Chondrocyte (in vitro differentiated cells): ENCODE measurements around the gene NPC2. TPM values are rescaled to one million over a fixed set of nuclear protein-coding genes. Genes with fewer than 3 reads are reported as not detected.

ENCODE experiments used
- DNase-seq: peaks from one replicate; pipeline ENCODE4 v3.0.0; 2021; ENCODE audit warnings: mixed read lengths, low spot score
- H3K27ac Mint-ChIP-seq: one replicate; pipeline ENCODE4 v1.8.0; 2021; ENCODE audit warnings: mild to moderate bottlenecking, moderate library complexity, mixed read lengths; ENCODE audit not compliant: unreplicated experiment
- H3K27me3 Mint-ChIP-seq: 2 replicates; pipeline ENCODE4 v1.8.0; 2021; ENCODE audit warnings: low read depth, mixed read lengths
- H3K36me3 Mint-ChIP-seq: 2 replicates; pipeline ENCODE4 v1.8.0; 2021; ENCODE audit warnings: low read depth, mixed read lengths
- H3K4me1 Mint-ChIP-seq: 2 replicates; pipeline ENCODE4 v1.8.0; 2021; ENCODE audit warnings: low read depth, mild to moderate bottlenecking, mixed read lengths
- H3K4me3 Mint-ChIP-seq: one replicate; pipeline ENCODE4 v1.8.0; 2021; ENCODE audit warnings: mild to moderate bottlenecking, moderate library complexity, mixed read lengths; ENCODE audit not compliant: unreplicated experiment
- H3K9me3 Mint-ChIP-seq: 2 replicates; pipeline ENCODE4 v1.8.0; 2021; ENCODE audit warnings: low read depth, mixed read lengths
- total RNA-seq: library from RNA; stranded (reverse); gene quantifications from 3 replicates; pipeline ENCODE4 v1.2.1, GENCODE V29; 2021
- TF ChIP-seq, protein P1 (sequence below): fragments of 200-600 bp; sonication (generic); IDR thresholded peaks from 2 replicates; pipeline ENCODE4 v1.5.0; 2021; ENCODE audit warnings: antibody characterized with exemption, mild to moderate bottlenecking, moderate library complexity

The NPC2 gene
- total RNA-seq, 1 donor from 2014 or later: 209 TPM

DNA sequence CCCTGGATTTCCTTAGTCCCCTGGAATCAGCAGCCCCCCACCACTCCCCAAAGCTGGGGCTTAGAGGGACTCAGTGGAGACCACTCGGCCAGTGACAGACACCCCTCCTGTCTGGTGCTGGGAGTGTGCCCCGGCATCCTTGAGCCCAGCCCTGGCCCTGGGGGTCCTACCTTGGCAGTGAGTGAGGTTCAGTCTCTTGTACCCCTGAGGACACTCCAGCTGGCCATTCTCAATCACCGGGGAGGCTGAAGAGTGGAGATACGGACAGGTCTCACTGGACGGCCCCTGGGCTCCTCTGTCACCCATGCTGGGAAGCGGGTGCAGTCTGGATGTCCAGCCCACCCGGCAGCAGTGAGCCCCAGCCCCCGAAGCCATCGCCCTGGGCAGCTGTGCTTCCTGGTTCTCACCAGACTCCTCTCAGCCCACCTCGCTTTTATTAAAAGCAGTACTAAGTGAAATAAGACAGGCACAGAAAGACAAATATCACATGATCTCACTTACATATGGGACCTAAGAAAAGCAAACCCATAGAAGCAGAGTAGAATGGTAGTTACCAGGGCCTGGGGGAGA, 42.7 kb upstream of the NPC2 start:
- Mint-ChIP-seq H3K9me3 (no peaks in the 10 kb centered on the region), H3K36me3 (peaks cover 29% of the 10 kb centered on the region), H3K4me3 (no peak overlapping the region), H3K27ac (peak overlapping the region; percentile 57), H3K27me3 (no peaks in the 10 kb centered on the region), H3K4me1 (peaks cover 23% of the 10 kb centered on the region)
- no peak for DNase-seq
- TF ChIP-seq, protein P1, sequence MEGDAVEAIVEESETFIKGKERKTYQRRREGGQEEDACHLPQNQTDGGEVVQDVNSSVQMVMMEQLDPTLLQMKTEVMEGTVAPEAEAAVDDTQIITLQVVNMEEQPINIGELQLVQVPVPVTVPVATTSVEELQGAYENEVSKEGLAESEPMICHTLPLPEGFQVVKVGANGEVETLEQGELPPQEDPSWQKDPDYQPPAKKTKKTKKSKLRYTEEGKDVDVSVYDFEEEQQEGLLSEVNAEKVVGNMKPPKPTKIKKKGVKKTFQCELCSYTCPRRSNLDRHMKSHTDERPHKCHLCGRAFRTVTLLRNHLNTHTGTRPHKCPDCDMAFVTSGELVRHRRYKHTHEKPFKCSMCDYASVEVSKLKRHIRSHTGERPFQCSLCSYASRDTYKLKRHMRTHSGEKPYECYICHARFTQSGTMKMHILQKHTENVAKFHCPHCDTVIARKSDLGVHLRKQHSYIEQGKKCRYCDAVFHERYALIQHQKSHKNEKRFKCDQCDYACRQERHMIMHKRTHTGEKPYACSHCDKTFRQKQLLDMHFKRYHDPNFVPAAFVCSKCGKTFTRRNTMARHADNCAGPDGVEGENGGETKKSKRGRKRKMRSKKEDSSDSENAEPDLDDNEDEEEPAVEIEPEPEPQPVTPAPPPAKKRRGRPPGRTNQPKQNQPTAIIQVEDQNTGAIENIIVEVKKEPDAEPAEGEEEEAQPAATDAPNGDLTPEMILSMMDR: no peak

DNA sequence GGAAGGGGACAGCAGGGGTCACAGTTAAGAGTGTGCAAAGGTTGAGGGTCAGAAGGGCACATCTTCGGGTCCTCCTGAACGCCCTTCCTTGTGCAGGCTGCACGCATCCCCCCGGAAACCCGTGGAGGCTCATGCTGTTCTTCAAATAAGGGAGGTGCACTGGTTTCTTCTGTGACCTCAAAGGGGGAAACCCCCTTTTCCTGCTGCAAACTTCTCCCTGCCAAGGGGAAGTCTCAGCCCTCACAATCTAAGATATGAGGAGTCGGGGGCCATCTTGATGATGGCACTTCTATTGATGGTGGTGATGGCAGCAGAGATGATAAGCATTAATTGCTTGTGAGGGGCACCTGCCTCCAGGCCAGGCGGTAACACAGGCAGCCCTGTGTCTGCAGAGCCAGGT, 40.5 kb upstream of the NPC2 start:
- no peaks in the 10 kb centered on the region for H3K27me3 Mint-ChIP-seq
- TF ChIP-seq, protein P1: no peak
- peaks cover 23% of the 10 kb centered on the region for H3K4me1 Mint-ChIP-seq
- H3K4me3 Mint-ChIP-seq: no peak overlapping the region
- DNase-seq: no peak
- peaks cover 30% of the 10 kb centered on the region for H3K36me3 Mint-ChIP-seq
- H3K9me3 Mint-ChIP-seq: no peaks in the 10 kb centered on the region
- H3K27ac Mint-ChIP-seq: no peak overlapping the region

DNA sequence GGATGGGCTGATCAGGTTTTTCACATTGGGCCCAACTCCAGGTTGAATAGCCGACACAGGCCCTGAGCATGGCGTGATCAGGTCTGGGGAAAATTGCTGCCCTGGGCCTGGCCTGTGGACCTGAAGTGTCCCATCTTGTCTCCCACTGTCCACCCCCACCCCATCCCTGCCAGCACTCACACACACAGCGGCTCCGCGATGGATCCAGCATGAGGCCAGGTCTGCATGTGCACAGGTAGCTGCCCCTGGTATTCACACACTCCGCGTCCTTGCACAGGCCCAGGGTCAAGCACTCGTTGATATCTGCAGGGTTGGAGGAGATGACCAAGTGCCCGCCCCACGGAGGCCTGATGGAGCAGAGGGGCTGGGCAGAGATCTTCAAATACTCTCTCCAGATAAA, 39.1 kb upstream of the NPC2 start:
- Mint-ChIP-seq H3K27me3 (no peaks in the 10 kb centered on the region), H3K36me3 (peaks cover 25% of the 10 kb centered on the region), H3K4me1 (peaks cover 17% of the 10 kb centered on the region), H3K27ac (no peak overlapping the region), H3K4me3 (no peak overlapping the region), H3K9me3 (no peaks in the 10 kb centered on the region)
- TF ChIP-seq, protein P1: no peak
- no peak for DNase-seq

DNA sequence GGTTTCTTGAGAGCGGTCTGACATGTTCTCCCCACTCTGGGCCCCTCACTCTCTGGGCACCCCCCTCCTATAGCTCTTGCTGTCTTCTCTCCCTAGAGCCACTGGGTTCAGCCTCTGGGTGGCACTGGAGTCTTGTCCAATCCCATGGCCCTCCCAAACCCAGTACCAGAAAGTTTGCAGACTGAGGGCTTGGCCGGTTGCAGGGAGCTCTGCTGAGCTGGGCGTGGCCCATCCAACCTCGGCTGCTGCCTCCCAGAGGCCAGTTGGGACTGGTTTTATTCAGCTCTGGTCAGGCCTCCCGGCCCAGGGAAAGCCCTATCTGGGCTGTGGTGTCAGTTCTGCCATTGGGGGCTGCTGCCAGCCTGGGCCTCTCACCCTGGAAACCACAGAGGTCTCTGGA, 38.4 kb upstream of the NPC2 start:
- Mint-ChIP-seq H3K9me3 (no peaks in the 10 kb centered on the region), H3K27ac (no peak overlapping the region), H3K4me3 (no peak overlapping the region), H3K36me3 (peaks cover 25% of the 10 kb centered on the region), H3K27me3 (no peaks in the 10 kb centered on the region), H3K4me1 (peaks cover 18% of the 10 kb centered on the region)
- TF ChIP-seq, protein P1: peak; percentile 65
- no peak for DNase-seq

DNA sequence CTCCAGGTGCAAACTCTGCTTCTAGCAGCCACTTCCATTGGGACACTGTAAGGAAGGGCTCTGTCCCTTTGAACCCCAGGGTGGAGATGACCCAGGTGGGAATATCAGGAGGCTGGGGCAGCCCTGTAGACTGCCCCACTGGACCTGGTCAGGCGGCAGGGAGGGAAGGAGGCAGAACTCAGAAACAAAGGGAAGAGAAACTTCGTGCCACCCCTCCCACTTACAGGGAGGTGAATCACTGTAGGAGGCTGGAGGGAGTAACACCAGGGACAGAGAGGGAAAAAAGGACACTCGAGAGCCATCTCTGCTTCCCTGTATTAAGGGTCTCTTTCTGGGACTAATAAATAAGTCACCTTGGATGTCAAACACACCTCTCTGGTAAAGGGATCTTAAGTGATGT, 37.9 kb upstream of the NPC2 start:
- DNase-seq: no peak
- TF ChIP-seq, protein P1: no peak
- Mint-ChIP-seq H3K36me3 (peaks cover 27% of the 10 kb centered on the region), H3K27ac (no peak overlapping the region), H3K27me3 (no peaks in the 10 kb centered on the region), H3K4me1 (peaks cover 17% of the 10 kb centered on the region), H3K9me3 (no peaks in the 10 kb centered on the region), H3K4me3 (no peak overlapping the region)
